Transverse colon (tissue), 4 donors: ENCODE data around the gene SRL. TPM values are rescaled to one million over a fixed set of nuclear protein-coding genes. Genes with fewer than 3 reads are reported as not detected.

Experiments used
- DNase-seq: peaks from one replicate; pipeline ENCODE4 v3.0.0-alpha.2; 2019
- H3K27ac ChIP-seq, 4 donors: fragments of 200-600 bp; sonication (generic); 2 replicates each; pipeline ENCODE4 v1.5.1; 2016 to 2018; ENCODE audit warnings: inconsistent platforms in 4 of 4
- H3K27me3 ChIP-seq: fragments of 200-600 bp; sonication (generic); 2 replicates; pipeline ENCODE4 v1.5.1; 2017; ENCODE audit warnings: inconsistent platforms
- H3K36me3 ChIP-seq, 4 donors: fragments of 200-600 bp; sonication (generic); 2 replicates each; pipeline ENCODE4 v1.5.1; 2017 to 2019; ENCODE audit warnings: inconsistent platforms in 4 of 4
- H3K4me1 ChIP-seq, 4 donors: fragments of 200-600 bp; sonication (generic); 2 replicates each; pipeline ENCODE4 v1.5.1; 2017 to 2020; ENCODE audit warnings: inconsistent platforms in 4 of 4
- H3K4me3 ChIP-seq, 4 donors: fragments of 200-600 bp; sonication (generic); 1 replicate in 1 of 4; 2 replicates in 3 of 4; pipeline versions ENCODE4 v1.5.1 to v1.6.1; 2017 to 2019; ENCODE audit warnings: inconsistent platforms in 4 of 4
- H3K9me3 ChIP-seq, 2 donors: fragments of 200-600 bp; sonication (generic); 2 replicates each; pipeline ENCODE4 v1.5.1; 2017 to 2019; ENCODE audit warnings: inconsistent platforms in 2 of 2
- EP300 ChIP-seq: sonication (generic); formaldehyde crosslinking; IDR thresholded peaks from one replicate; pipeline ENCODE4 v1.6.1; 2017; ENCODE audit warnings: antibody characterized with exemption, low read depth
- POLR2A ChIP-seq: fragments of 450-650 bp; IDR thresholded peaks from one replicate; pipeline ENCODE4 v1.6.1; 2016; ENCODE audit warnings: antibody characterized with exemption, mild to moderate bottlenecking, moderate library complexity
- POLR2AphosphoS5 ChIP-seq, 3 donors: sonication (generic); formaldehyde crosslinking; IDR thresholded peaks; one replicate each; pipeline ENCODE4 v1.6.1; 2016; ENCODE audit warnings: antibody characterized with exemption in 3 of 3
- WGBS, 2 donors: methylation state at CpG; one replicate each; pipeline ENCODE4 v1.1.5; 2018; ENCODE audit warnings: low coverage in 1 of 2; 5-methylcytosine and 5-hydroxymethylcytosine counted together
- in situ Hi-C, 4 donors: fragments of 200-750 bp; cut with MboI; loops; one replicate each; pipeline versions ENCODE4 v1.15.0 to v1.15.1; 2017; ENCODE audit warnings: low sequenced_read_pairs in 3 of 4, low pct_ligation_motif_present in 1 of 4, low pct_unique_long_range_greater_than_20kb in 1 of 4
- intact Hi-C: fragments of 100-400 bp; cut with DNase I; formaldehyde crosslinking; loops from one replicate; pipeline ENCODE4 v1.15.1; 2023; ENCODE audit warnings: low total_unique reads
- total RNA-seq, 4 donors: library from RNA; depleted of rRNA; stranded (reverse); fragments of >200 nt; gene quantifications; one replicate each; pipeline ENCODE4 v1.1.0, GENCODE V29; 2016
- TF ChIP-seq, protein P1 (sequence below), 5 experiments: fragments of 200-600 bp in 3 of 5; fragments of 450-650 bp in 2 of 5; sonication (generic) in 3 of 5; IDR thresholded peaks; 1 replicate in 2 of 5; 2 replicates in 3 of 5; pipeline ENCODE4 v1.5.1; 2016 to 2017; ENCODE audit warnings: antibody characterized with exemption in 5 of 5, inconsistent platforms in 3 of 5, mild to moderate bottlenecking in 2 of 5, moderate library complexity in 1 of 5

SRL gene
- total RNA-seq, 4 donors from 2014 or later: 0.32 to 0.68 TPM; not detected in 2

DNA sequence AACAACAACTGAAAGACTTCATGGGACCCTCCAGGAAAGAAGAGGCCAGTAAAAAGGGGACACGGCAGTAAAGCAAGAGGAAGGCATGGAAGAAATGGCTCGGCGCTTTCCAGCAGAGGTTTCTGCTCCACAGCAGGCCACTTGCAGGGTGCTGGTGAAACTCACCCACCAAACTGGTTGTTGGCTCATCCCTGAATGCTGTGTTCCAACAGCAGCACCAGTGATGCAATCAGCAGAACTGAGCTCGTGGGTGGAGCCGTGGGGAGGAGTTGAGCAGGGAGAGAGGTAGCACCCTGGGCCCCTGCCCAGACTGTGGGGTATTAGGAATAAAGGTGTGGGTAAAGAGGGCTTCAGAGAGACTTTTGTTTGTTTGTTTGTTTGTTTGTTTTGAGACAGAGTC is 62.9 kb downstream of the SRL start:
- intact Hi-C loops: no loop called here
- Histone ChIP-seq H3K4me3 (no peak overlapping the region), H3K36me3 (no peaks in the 10 kb centered on the region), H3K9me3 (no peaks in the 10 kb centered on the region), H3K27ac (no peak overlapping the region), H3K4me1 (peaks cover 0 to 5% (median 1%) of the 10 kb centered on the region in 4 donors), H3K27me3 (no peaks in the 10 kb centered on the region)
- DNase-seq: peak; percentile 19
- in situ Hi-C loops: loop anchor here in 1 of 4 donors (25.0 kb wide), 1 partner anchor 158 kb away; no protein-coding TSS in a partner anchor
- 68% methylated on average over 5 of the region's 5 CpGs; no CpG with 5 or more reads in 1 of the 2 donors for WGBS, 2 donors
- no peak for TF ChIP-seq POLR2AphosphoS5 (IDR thresholded peaks at IDR 0.05)
- TF ChIP-seq EP300: no peak

DNA sequence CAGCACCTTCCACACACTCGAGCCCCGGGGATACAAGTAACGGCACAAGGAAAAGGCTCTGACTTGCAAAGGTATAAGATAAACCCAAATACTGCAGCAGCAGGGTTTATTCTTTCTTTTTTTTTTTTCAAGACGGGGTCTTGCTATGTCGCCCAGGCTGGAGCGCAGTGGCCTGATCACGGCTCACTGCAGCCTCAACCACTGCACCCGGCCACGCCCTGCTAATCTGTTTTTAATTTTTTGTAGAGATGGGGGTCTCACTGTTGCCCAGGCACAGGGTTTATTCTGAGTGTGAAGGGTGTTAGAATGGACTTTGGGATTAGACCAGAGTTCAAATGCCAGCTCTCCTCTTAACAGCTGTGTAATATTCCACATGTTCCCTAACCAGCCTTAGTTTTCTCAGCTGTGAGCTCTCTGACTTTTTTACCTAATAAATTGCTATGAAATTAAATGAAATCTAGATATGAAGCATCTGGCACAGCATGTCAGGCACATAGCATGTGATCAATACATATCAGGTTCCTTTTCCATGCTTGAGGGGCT is 63.3 kb downstream of the SRL start:
- intact Hi-C loops: no loop called here
- no peak for DNase-seq
- 96% methylated on average over 5 to 9 of the region's 9 CpGs for WGBS, 2 donors
- Histone ChIP-seq H3K27ac (no peak overlapping the region), H3K4me3 (no peak overlapping the region), H3K27me3 (no peaks in the 10 kb centered on the region), H3K36me3 (no peaks in the 10 kb centered on the region), H3K9me3 (no peaks in the 10 kb centered on the region), H3K4me1 (peaks cover 0 to 5% (median 0%) of the 10 kb centered on the region in 4 donors)
- in situ Hi-C loops: loop anchor here in 1 of 4 donors (25.0 kb wide), 1 partner anchor 159 kb away; no protein-coding TSS in a partner anchor
- TF ChIP-seq POLR2A (no peak), EP300 (no peak), POLR2AphosphoS5 (IDR thresholded peaks at IDR 0.05) (no peak)
- TF ChIP-seq, protein P1, sequence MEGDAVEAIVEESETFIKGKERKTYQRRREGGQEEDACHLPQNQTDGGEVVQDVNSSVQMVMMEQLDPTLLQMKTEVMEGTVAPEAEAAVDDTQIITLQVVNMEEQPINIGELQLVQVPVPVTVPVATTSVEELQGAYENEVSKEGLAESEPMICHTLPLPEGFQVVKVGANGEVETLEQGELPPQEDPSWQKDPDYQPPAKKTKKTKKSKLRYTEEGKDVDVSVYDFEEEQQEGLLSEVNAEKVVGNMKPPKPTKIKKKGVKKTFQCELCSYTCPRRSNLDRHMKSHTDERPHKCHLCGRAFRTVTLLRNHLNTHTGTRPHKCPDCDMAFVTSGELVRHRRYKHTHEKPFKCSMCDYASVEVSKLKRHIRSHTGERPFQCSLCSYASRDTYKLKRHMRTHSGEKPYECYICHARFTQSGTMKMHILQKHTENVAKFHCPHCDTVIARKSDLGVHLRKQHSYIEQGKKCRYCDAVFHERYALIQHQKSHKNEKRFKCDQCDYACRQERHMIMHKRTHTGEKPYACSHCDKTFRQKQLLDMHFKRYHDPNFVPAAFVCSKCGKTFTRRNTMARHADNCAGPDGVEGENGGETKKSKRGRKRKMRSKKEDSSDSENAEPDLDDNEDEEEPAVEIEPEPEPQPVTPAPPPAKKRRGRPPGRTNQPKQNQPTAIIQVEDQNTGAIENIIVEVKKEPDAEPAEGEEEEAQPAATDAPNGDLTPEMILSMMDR (IDR thresholded peaks at IDR 0.05): no peak

DNA sequence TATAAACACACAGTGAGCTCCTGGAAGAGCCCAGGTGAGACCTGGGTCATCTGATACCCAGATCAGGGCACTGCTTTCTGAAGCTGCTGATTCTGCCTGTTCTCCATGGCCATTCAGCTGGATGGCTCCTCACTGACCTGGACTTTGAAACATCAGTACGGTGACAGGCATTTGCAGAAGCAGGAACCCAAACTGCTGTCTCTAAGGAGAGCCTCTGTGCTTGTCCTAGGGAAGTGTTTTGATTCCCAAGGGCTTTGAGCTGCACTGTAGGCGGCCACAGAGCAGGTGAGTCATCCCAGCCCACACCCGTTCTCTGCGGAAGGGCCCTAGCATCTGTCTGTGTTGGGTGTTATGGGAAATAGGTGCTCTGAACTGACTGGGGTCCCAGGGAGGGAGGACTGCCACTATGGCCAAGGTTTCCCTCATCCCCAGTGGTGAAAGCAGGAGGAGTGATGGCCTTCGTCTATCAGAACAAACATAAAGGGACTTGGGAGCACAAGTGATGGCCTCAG is 64.9 kb downstream of the SRL start:
- 33 to 40% methylated on average over 1 to 5 of the region's 5 CpGs for WGBS, 2 donors
- Histone ChIP-seq H3K36me3 (no peaks in the 10 kb centered on the region), H3K9me3 (no peaks in the 10 kb centered on the region), H3K27me3 (no peaks in the 10 kb centered on the region), H3K4me1 (no peaks in the 10 kb centered on the region), H3K27ac (no peak overlapping the region), H3K4me3 (no peak overlapping the region)
- in situ Hi-C loops: loop anchor here in 1 of 4 donors (25.0 kb wide), 1 partner anchor 160 kb away; no protein-coding TSS in a partner anchor
- intact Hi-C loops: no loop called here
- peak; percentile 16 for DNase-seq
- TF ChIP-seq POLR2A (no peak), POLR2AphosphoS5 (IDR thresholded peaks at IDR 0.05) (no peak), EP300 (no peak)
- TF ChIP-seq, protein P1 (IDR thresholded peaks at IDR 0.05): no peak

DNA sequence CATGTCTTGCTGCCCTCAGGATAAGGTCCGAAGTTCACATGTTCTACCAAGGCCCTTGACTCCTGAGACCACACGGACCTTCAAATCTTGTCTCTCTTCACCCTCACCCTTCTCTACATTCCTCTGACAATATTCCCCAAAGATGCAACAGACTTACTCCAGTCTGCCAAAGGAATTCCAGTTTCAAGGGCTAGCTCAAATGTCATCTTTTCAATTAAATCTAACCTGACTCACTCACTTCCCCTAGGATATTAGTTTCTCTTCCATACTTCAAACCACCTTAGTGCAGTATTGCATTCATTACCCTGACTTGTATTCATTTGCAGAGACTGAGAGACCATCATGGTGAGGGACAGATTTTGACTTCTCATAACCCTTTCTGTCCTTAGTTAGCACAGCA is 66.0 kb downstream of the SRL start:
- in situ Hi-C loops (loop anchor here in 1 of 4 donors (25.0 kb wide), 1 partner anchor 161 kb away; no protein-coding TSS in a partner anchor), intact Hi-C loops (no loop called here)
- no peak for DNase-seq
- Histone ChIP-seq H3K27ac (no peak overlapping the region), H3K9me3 (no peaks in the 10 kb centered on the region), H3K36me3 (no peaks in the 10 kb centered on the region), H3K27me3 (no peaks in the 10 kb centered on the region), H3K4me3 (no peak overlapping the region), H3K4me1 (no peaks in the 10 kb centered on the region)
- TF ChIP-seq EP300: no peak
- no peak for TF ChIP-seq POLR2A
- no peak for TF ChIP-seq POLR2AphosphoS5 (IDR thresholded peaks at IDR 0.05)
- TF ChIP-seq, protein P1 (IDR thresholded peaks at IDR 0.05): no peak
- WGBS, 2 donors: 79 to 95% methylated on average over 2 of the region's 2 CpGs
